Activated B cell treated with CpG ODN at 0.5 μM for 24 hours (primary cell): ENCODE results near the gene TDRD15. TPM values are rescaled to one million over a fixed set of nuclear protein-coding genes. Genes with fewer than 3 reads are reported as not detected.

Experiments used
- ATAC-seq: fragments of 200-7000 bp; cut with Tn5 transposase; one replicate; pipeline ENCODE4 v1.10.0; 2021; ENCODE audit warnings: low read depth, mild to moderate bottlenecking, moderate library complexity
- CTCF ChIA-PET: fragments of 350-600 bp; sonication (Branson Sonifier 250); formaldehyde crosslinking; loops from one replicate; lab custom pipeline; 2021; ENCODE audit warnings: antibody characterized with exemption; lab: Charles Lee
- POLR2A ChIA-PET: fragments of 350-600 bp; sonication (Branson Sonifier 250); formaldehyde crosslinking; loops from one replicate; lab custom pipeline; 2021; ENCODE audit warnings: antibody characterized with exemption; lab: Charles Lee
- DNase-seq: peaks from one replicate; pipeline ENCODE4 v3.0.0; 2022
- H3K27ac Mint-ChIP-seq: one replicate; pipeline ENCODE4 v1.8.0; 2020; ENCODE audit warnings: mixed read lengths
- H3K27me3 Mint-ChIP-seq: one replicate; pipeline ENCODE4 v1.8.0; 2021; ENCODE audit warnings: mixed read lengths
- H3K36me3 Mint-ChIP-seq: one replicate; pipeline ENCODE4 v1.8.0; 2021; ENCODE audit warnings: low read depth, mixed read lengths
- H3K4me1 Mint-ChIP-seq: one replicate; pipeline ENCODE4 v1.8.0; 2021; ENCODE audit warnings: mixed read lengths
- H3K4me3 Mint-ChIP-seq: one replicate; pipeline ENCODE4 v1.8.0; 2020; ENCODE audit warnings: mild to moderate bottlenecking, mixed read lengths
- H3K9me3 Mint-ChIP-seq: one replicate; pipeline ENCODE4 v1.8.0; 2020; ENCODE audit warnings: mixed read lengths
- CTCF ChIP-seq: fragments of 200-600 bp; IDR thresholded peaks from one replicate; pipeline ENCODE4 v1.8.0; 2022; ENCODE audit warnings: antibody characterized with exemption, mild to moderate bottlenecking
- intact Hi-C: fragments of 100-400 bp; cut with micrococcal nuclease; formaldehyde crosslinking; loops from one replicate; pipeline ENCODE4 v1.15.1; 2024
- total RNA-seq: library from RNA; stranded (reverse); gene quantifications from 2 replicates; pipeline ENCODE4 v1.2.3, GENCODE V29; 2022

The TDRD15 gene
- 0.49 and 0.58 TPM in 2 replicates for total RNA-seq

- ChIA-PET POLR2A (no interaction called here), CTCF (no interaction called here)
- H3K27ac Mint-ChIP-seq: no peak within 1 kb of the TSS
- DNase-seq: no peak
- no peaks in the 10 kb centered on the region for H3K9me3 Mint-ChIP-seq
- peaks cover 5% of the 10 kb centered on the region for H3K27me3 Mint-ChIP-seq
- H3K36me3 Mint-ChIP-seq: no peaks in the 10 kb centered on the region
- intact Hi-C loops: no loop called here
- no peak for ATAC-seq
- no peak within 1 kb of the TSS for H3K4me3 Mint-ChIP-seq
- no peak for TF ChIP-seq CTCF
- no peaks in the 10 kb centered on the region for H3K4me1 Mint-ChIP-seq
These were observed at the start of gene TDRD15 for GRCh38 chr2:21123473-21124393. Gene TDRD15 (plus strand): TSS chr2:21123968. CDS start chr2:21137468, 13,500 bp downstream.

- no peak overlapping the region for H3K27ac Mint-ChIP-seq
- CTCF ChIA-PET: no interaction called here
- DNase-seq (no peak), ATAC-seq (no peak)
- H3K36me3 Mint-ChIP-seq: no peaks in the 10 kb centered on the region
- intact Hi-C loops: no loop called here
- peaks cover 2% of the 10 kb centered on the region for H3K9me3 Mint-ChIP-seq
- no peak for TF ChIP-seq CTCF
- POLR2A ChIA-PET: no interaction called here
- H3K27me3 Mint-ChIP-seq: no peaks in the 10 kb centered on the region
- H3K4me1 Mint-ChIP-seq: no peaks in the 10 kb centered on the region
- H3K4me3 Mint-ChIP-seq: no peak overlapping the region
These were observed 45.5 kb upstream of the TDRD15 start for GRCh38 chr2:21078296-21078695.

- Mint-ChIP-seq H3K27ac (no peak overlapping the region), H3K4me3 (no peak overlapping the region), H3K36me3 (no peaks in the 10 kb centered on the region), H3K4me1 (no peaks in the 10 kb centered on the region), H3K9me3 (no peaks in the 10 kb centered on the region), H3K27me3 (no peaks in the 10 kb centered on the region)
- ChIA-PET CTCF (no interaction called here), POLR2A (no interaction called here)
- TF ChIP-seq CTCF: no peak
- intact Hi-C loops: no loop called here
- ATAC-seq: no peak
- no peak for DNase-seq
These were observed 40.3 kb upstream of the TDRD15 start for GRCh38 chr2:21083482-21083881.

- no peaks in the 10 kb centered on the region for H3K9me3 Mint-ChIP-seq
These were observed 39.4 kb upstream of the TDRD15 start for GRCh38 chr2:21084401-21084800.

More at GRCh38 chr2:21084401-21084800, 39.4 kb upstream of the TDRD15 start:
- Mint-ChIP-seq H3K27ac (no peak overlapping the region), H3K27me3 (no peaks in the 10 kb centered on the region), H3K4me1 (no peaks in the 10 kb centered on the region), H3K4me3 (no peak overlapping the region), H3K36me3 (no peaks in the 10 kb centered on the region)
- POLR2A ChIA-PET: no interaction called here
- intact Hi-C loops: no loop called here
- no peak for ATAC-seq
- no peak for TF ChIP-seq CTCF
- CTCF ChIA-PET: no interaction called here
- no peak for DNase-seq
